ENCODE results near the gene MFRP. TPM values are rescaled to one million over a fixed set of nuclear protein-coding genes. Genes with fewer than 3 reads are reported as not detected.

MFRP gene
- total RNA-seq, 1 donor from 2014 or later = not detected

DNA sequence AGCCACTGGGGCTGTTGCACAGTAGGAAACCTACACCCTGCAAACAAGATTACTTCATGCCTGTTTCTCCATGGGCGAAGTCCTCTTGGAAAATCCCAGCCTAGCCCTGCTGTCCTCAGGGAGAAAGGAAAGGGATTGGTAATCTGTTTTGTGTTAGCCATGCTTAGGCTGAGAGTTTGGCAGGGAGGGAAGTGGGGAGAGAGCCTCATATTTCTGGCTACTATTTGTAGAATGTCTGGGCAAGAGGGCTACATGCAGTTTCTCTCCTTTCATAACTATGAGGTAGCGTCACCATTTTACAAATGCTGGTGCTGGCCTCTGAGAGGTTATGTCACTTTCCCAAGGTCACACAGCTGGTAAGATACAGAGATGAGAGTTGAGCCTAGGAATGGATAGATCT is 737 bp upstream of the MFRP start:
- Mint-ChIP-seq H3K27ac (no peak overlapping the region), H3K27me3 (ENCODE audit: low read depth) (peaks cover 41% of the 10 kb centered on the region), H3K4me3 (no peak overlapping the region), H3K36me3 (no peaks in the 10 kb centered on the region), H3K9me3 (no peaks in the 10 kb centered on the region), H3K4me1 (no peaks in the 10 kb centered on the region)
- TF ChIP-seq, protein P1, sequence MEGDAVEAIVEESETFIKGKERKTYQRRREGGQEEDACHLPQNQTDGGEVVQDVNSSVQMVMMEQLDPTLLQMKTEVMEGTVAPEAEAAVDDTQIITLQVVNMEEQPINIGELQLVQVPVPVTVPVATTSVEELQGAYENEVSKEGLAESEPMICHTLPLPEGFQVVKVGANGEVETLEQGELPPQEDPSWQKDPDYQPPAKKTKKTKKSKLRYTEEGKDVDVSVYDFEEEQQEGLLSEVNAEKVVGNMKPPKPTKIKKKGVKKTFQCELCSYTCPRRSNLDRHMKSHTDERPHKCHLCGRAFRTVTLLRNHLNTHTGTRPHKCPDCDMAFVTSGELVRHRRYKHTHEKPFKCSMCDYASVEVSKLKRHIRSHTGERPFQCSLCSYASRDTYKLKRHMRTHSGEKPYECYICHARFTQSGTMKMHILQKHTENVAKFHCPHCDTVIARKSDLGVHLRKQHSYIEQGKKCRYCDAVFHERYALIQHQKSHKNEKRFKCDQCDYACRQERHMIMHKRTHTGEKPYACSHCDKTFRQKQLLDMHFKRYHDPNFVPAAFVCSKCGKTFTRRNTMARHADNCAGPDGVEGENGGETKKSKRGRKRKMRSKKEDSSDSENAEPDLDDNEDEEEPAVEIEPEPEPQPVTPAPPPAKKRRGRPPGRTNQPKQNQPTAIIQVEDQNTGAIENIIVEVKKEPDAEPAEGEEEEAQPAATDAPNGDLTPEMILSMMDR (IDR thresholded peaks at IDR 0.05; ENCODE audit: unreplicated experiment) = no peak
- no peak for DNase-seq (ENCODE audit: low spot score in 2 of 2, unreplicated experiment in 2 of 2)

DNA sequence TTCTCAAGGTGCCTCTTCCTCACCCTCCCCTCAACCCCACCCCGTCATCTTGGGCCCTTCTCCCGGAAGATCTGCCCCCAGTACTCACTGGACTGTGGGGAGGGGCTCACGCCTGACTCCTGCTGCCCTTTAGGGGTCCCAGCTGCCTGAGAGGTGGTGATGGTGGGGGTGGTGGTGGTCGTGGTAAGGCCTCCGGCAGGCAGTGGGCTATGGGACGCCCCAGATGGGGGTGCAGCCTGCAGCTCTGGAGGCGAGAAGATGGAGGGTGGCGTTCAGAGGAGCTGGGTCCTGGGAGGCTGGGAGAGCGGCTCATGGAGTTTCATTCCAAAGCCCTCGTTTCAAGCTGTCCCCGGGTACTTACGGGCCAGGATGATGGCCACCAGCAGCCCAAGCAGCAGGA is 820 bp downstream of the MFRP start:
- H3K4me1 Mint-ChIP-seq = peaks cover 4% of the 10 kb centered on the region
- no peak overlapping the region for H3K4me3 Mint-ChIP-seq
- H3K36me3 Mint-ChIP-seq = no peaks in the 10 kb centered on the region
- TF ChIP-seq, protein P1 (IDR thresholded peaks at IDR 0.05; ENCODE audit: unreplicated experiment) = no peak
- DNase-seq (ENCODE audit: low spot score in 2 of 2, unreplicated experiment in 2 of 2) = no peak
- no peaks in the 10 kb centered on the region for H3K9me3 Mint-ChIP-seq
- no peak overlapping the region for H3K27ac Mint-ChIP-seq
- H3K27me3 Mint-ChIP-seq (ENCODE audit: low read depth) = peaks cover 55% of the 10 kb centered on the region

DNA sequence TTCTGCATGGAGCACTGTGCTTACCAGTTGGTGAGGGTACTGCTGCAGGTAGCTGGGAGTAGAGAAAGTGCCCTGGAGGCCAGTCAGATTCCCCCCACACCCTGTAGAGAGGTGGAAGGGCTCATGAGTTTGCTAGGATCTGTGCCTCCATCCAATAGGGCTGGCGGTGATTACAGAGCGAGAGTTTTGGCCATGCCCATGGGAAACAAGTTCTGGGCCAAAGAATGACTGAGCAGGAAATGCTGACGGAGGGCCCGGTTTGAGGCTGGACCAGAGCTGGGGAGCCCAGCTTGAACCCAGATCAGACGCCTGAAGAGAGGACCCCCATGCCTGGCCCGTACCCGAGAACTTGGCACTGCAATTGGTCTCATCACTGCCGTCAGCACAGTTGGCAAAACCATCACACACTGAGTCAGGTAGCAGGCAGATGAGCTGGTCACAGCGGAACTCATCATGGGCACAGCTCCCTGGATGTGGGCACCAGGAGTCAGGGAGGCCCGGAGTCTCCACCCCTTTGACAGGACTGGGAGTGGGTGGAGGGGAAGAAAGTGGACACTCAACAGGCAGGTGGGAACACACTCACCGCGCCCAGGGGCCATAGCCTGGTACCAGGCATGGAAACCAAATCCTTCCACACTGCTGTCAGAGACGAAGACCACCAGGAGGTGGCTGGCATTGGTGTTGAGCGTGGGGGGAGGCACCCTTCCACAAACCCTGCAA is 2.1 kb downstream of the MFRP start:
- H3K4me3 Mint-ChIP-seq = no peak overlapping the region
- DNase-seq (ENCODE audit: low spot score in 2 of 2, unreplicated experiment in 2 of 2) = no peak
- peaks cover 56% of the 10 kb centered on the region for H3K27me3 Mint-ChIP-seq (ENCODE audit: low read depth)
- H3K27ac Mint-ChIP-seq = no peak overlapping the region
- H3K36me3 Mint-ChIP-seq = no peaks in the 10 kb centered on the region
- TF ChIP-seq, protein P1 (IDR thresholded peaks at IDR 0.05; ENCODE audit: unreplicated experiment) = no peak
- peaks cover 5% of the 10 kb centered on the region for H3K4me1 Mint-ChIP-seq
- H3K9me3 Mint-ChIP-seq = no peaks in the 10 kb centered on the region

DNA sequence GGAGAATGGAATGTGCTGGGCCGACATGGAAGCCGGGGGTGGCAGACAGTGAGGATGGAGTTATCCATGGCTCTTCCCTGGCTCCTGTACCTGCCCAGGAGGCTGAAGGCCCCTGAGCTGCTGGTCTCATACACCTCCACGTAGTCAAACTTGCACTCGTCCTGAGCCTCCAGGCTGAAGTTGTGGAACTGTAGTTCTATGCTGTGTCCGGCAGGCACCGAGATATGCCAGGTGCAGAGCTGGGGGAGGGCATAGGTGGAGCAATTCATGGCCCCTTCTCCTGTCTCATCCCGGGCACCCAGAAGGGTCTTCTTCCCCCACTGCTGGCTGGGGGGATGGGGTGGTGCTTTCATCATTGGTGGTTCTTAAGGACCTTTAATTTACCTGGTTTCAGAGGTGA is 2.8 kb downstream of the MFRP start:
- Mint-ChIP-seq H3K27ac (no peak overlapping the region), H3K9me3 (no peaks in the 10 kb centered on the region), H3K4me3 (no peak overlapping the region), H3K27me3 (ENCODE audit: low read depth) (peaks cover 64% of the 10 kb centered on the region), H3K36me3 (no peaks in the 10 kb centered on the region), H3K4me1 (peaks cover 12% of the 10 kb centered on the region)
- TF ChIP-seq, protein P1 (IDR thresholded peaks at IDR 0.05; ENCODE audit: unreplicated experiment) = no peak
- DNase-seq (ENCODE audit: low spot score in 2 of 2, unreplicated experiment in 2 of 2) = no peak

DNA sequence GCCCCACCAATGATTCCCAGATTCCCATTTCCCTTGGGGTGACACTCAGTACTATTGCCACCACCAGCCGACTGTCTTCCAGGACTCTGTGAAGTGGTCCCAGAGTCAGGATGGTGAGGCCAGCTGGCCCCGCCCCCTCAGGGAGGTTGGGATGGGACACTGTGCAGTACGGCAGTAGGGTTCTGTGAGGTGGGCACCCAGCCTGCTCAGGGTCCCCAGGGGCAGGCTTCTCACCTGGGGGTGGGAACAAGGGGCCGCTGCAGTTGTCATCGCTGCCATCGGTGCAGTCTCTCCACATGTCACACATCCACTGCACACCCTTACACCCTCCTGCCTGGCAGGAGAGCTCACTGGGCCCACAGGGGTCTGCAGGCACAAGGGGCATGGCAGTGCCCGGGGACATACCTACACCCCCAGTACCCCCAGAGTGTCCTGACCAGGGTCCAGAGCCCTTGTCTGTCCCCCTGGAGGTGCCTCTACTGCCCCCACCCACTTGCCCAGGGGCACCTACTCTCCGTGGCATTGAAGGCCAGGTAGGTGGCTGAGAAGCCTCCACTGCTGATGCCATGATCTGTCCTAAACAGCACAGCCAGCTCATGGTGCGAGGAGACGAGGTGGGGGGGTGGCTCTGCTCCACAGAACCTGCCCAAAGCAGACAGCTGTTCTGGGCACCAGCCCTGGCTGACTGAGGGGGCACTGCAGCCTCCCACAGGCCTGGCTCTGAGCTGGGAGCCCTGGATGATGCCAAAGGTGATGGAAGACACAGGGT is 4.0 kb downstream of the MFRP start:
- no peak overlapping the region for H3K4me3 Mint-ChIP-seq
- no peaks in the 10 kb centered on the region for H3K36me3 Mint-ChIP-seq
- H3K9me3 Mint-ChIP-seq = no peaks in the 10 kb centered on the region
- H3K27me3 Mint-ChIP-seq (ENCODE audit: low read depth) = peaks cover 63% of the 10 kb centered on the region
- H3K4me1 Mint-ChIP-seq = peaks cover 24% of the 10 kb centered on the region
- no peak for DNase-seq (ENCODE audit: low spot score in 2 of 2, unreplicated experiment in 2 of 2)
- H3K27ac Mint-ChIP-seq = no peak overlapping the region
- TF ChIP-seq, protein P1 (IDR thresholded peaks at IDR 0.05; ENCODE audit: unreplicated experiment) = no peak

Measured in mesothelial cell of epicardium (in vitro differentiated cells).